GM23338 (cell line): ENCODE measurements around the gene GATAD2A. TPM values are rescaled to one million over a fixed set of nuclear protein-coding genes. Genes with fewer than 3 reads are reported as not detected.

ENCODE experiments used
- ATAC-seq: fragments of 200-7000 bp; cut with Tn5 transposase; 3 replicates; pipeline ENCODE4 v1.9.1; 2020
- DNase-seq: peaks from one replicate; pipeline ENCODE4 v3.0.0-alpha.2; 2015; ENCODE audit warnings: low spot score
- H2AFZ ChIP-seq: fragments of 200-600 bp; sonication (generic); 2 replicates; pipeline ENCODE4 v1.8.0; 2016; ENCODE audit warnings: antibody characterized with exemption, mild to moderate bottlenecking, moderate library complexity
- H3F3A ChIP-seq: fragments of 200-600 bp; sonication (generic); replicated peaks from 2 replicates; pipeline ENCODE4 v1.8.0; 2017; ENCODE audit warnings: antibody characterized with exemption, mixed run types, low read depth
- H3K27ac ChIP-seq: fragments of 200-600 bp; sonication (generic); 2 replicates; pipeline ENCODE4 v1.6.1; 2016; ENCODE audit warnings: low read depth
- H3K27me3 ChIP-seq: fragments of 200-600 bp; sonication (generic); 2 replicates; pipeline ENCODE4 v1.8.0; 2016; ENCODE audit warnings: mild to moderate bottlenecking, mixed run types, moderate library complexity; ENCODE audit not compliant: insufficient read depth
- H3K36me3 ChIP-seq: fragments of 200-600 bp; sonication (generic); 2 replicates; pipeline ENCODE4 v1.8.0; 2016; ENCODE audit warnings: mild to moderate bottlenecking; ENCODE audit not compliant: insufficient read depth
- H3K4me1 ChIP-seq: fragments of 200-600 bp; sonication (generic); 2 replicates; pipeline ENCODE4 v1.8.0; 2016; ENCODE audit warnings: mild to moderate bottlenecking, moderate library complexity; ENCODE audit not compliant: insufficient read depth
- H3K4me2 ChIP-seq: fragments of 200-600 bp; sonication (generic); 2 replicates; pipeline ENCODE4 v1.7.1; 2017; ENCODE audit warnings: mixed run types
- H3K4me3 ChIP-seq: fragments of 200-600 bp; sonication (generic); 2 replicates; pipeline ENCODE4 v1.6.1; 2016; ENCODE audit warnings: mixed run types
- H3K79me2 ChIP-seq: fragments of 200-600 bp; sonication (generic); replicated peaks from 2 replicates; pipeline ENCODE4 v1.8.0; 2017; ENCODE audit warnings: mild to moderate bottlenecking; ENCODE audit not compliant: insufficient read depth
- H3K9me2 ChIP-seq: fragments of 200-600 bp; sonication (generic); 2 replicates; pipeline ENCODE4 v1.8.0; 2017; ENCODE audit not compliant: insufficient read depth
- H4K20me1 ChIP-seq: fragments of 200-600 bp; sonication (generic); replicated peaks from 2 replicates; pipeline ENCODE4 v1.8.0; 2017; ENCODE audit warnings: mild to moderate bottlenecking; ENCODE audit not compliant: insufficient read depth
- H3K27ac Mint-ChIP-seq: 2 replicates; pipeline ENCODE4 v1.8.0; 2020; ENCODE audit warnings: inconsistent platforms, mild to moderate bottlenecking, moderate library complexity, mixed read lengths
- H3K27me3 Mint-ChIP-seq: 3 replicates; pipeline ENCODE4 v1.8.0; 2022; ENCODE audit warnings: low read depth, mild to moderate bottlenecking, moderate library complexity, mixed read lengths, inconsistent platforms; ENCODE audit not compliant: insufficient read depth, poor library complexity
- H3K36me3 Mint-ChIP-seq: 3 replicates; pipeline ENCODE4 v1.8.0; 2021; ENCODE audit warnings: low read depth, mild to moderate bottlenecking, inconsistent platforms, moderate library complexity, mixed read lengths
- H3K4me1 Mint-ChIP-seq: 3 replicates; pipeline ENCODE4 v1.8.0; 2020; ENCODE audit warnings: mild to moderate bottlenecking, inconsistent platforms, mixed read lengths
- H3K4me3 Mint-ChIP-seq: 3 replicates; pipeline ENCODE4 v1.8.0; 2021; ENCODE audit warnings: moderate library complexity, mild to moderate bottlenecking, inconsistent platforms, mixed read lengths
- H3K9me3 Mint-ChIP-seq: 3 replicates; pipeline ENCODE4 v1.8.0; 2020; ENCODE audit warnings: moderate library complexity, mild to moderate bottlenecking, inconsistent platforms, mixed read lengths
- CTCF ChIP-seq, 2 experiments: fragments of 200-600 bp in 1 of 2; sonication (generic) in 1 of 2; conservative IDR thresholded peaks; 2 replicates each; pipeline versions ENCODE4 v1.5.1 to v1.6.1; 2016 to 2017; ENCODE audit warnings: antibody characterized with exemption in 2 of 2, low read depth in 2 of 2, mild to moderate bottlenecking in 2 of 2, moderate library complexity in 1 of 2
- EZH2 ChIP-seq: fragments of 200-600 bp; sonication (generic); IDR thresholded peaks from one replicate; pipeline ENCODE4 v1.8.0; 2017; ENCODE audit warnings: antibody characterized with exemption, mild to moderate bottlenecking, low read depth; ENCODE audit not compliant: unreplicated experiment
- JUNB ChIP-seq: IDR thresholded peaks from one replicate; pipeline ENCODE4 v1.6.1; 2016; ENCODE audit warnings: antibody characterized with exemption; ENCODE audit not compliant: unreplicated experiment
- POLR2AphosphoS5 ChIP-seq: IDR thresholded peaks from 2 replicates; pipeline ENCODE4 v1.6.1; 2016; ENCODE audit warnings: antibody characterized with exemption, low read depth
- STAT1 ChIP-seq: IDR thresholded peaks from one replicate; pipeline ENCODE4 v1.6.1; 2016; ENCODE audit warnings: antibody characterized with exemption; ENCODE audit not compliant: unreplicated experiment
- polyA plus RNA-seq: library from polyadenylated mRNA; unstranded; fragments of >200 nt; fragmentation: Nextera tagmentation; extraction: Ambion mirVana; gene quantifications from 2 replicates; pipeline ENCODE4 v1.2.1, GENCODE V29; 2016
- total RNA-seq: library from RNA; depleted of rRNA; stranded (reverse); fragments of >200 nt; shearing (Covaris generic); gene quantifications from 2 replicates; pipeline ENCODE4 v1.2.3, GENCODE V29; 2014
- TF ChIP-seq, protein P1 (sequence below): IDR thresholded peaks from one replicate; pipeline ENCODE4 v1.6.1; 2018; ENCODE audit warnings: antibody characterized with exemption; ENCODE audit not compliant: unreplicated experiment
- TF ChIP-seq, protein P2 (sequence below): fragments of 250-450 bp; sonication (Bioruptor Pico); IDR thresholded peaks from 2 replicates; pipeline ENCODE4 v1.5.0; 2020; ENCODE audit warnings: mild to moderate bottlenecking, moderate library complexity

Gene GATAD2A
- total and polyA plus RNA-seq, 2 experiments from 2014 or later = 40.0 to 151 TPM

DNA sequence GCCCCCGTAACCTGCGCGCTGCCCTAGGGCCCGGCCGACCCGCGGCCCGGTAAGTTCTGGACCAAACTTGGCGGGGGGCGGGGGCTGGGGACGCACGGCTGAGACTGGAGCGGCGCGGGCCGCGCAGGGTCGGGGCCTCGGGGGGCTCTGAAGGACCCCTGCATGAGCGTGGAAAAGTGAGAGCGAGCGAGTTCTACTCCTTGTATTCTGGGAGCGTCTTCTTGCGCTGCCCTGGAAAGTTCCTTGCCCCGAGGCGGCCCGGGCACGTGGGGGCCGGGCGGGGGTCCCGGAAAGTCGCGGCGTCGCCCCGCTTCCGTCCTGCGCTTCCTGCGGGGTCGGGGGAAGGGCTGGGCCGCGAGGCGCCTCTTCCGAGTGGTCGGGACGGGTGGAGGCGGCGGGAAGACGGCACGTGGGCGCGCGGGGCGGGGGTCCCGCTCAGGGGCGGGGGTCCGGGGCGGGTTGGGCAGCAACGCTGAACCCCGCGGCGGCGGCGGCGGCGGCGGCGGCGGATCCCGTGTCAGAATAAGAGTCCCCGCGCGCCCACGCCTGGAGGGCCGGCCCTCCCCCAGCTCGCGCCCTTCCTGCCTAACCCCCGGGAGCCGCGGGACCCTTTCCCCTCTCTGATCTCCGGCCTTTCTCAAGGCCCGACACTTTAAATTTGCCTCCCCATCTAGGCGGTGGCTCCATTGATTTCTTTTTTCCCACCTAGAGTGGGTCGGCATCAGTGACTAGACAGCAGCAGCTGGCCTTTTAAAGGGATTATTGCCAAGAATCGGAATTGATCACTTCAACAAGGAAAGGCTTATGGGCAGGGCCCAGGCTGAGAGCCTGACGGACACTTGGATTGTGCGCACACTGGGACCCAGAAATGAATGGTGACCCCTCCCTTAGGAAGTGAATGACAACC lies 749 bp downstream of the GATAD2A start:
- Histone ChIP-seq H3K36me3 (no peaks in the 10 kb centered on the region), H4K20me1 (peaks cover 45% of the 10 kb centered on the region), H3K27me3 (no peaks in the 10 kb centered on the region), H3F3A (peaks cover 24% of the 10 kb centered on the region), H2AFZ (no peak overlapping the region), H3K4me1 (peaks cover 46% of the 10 kb centered on the region), H3K79me2 (peaks cover 72% of the 10 kb centered on the region), H3K27ac (peak overlapping the region; percentile 95), H3K4me3 (peak overlapping the region; percentile 100), H3K4me2 (peak overlapping the region; percentile 99), H3K9me2 (no peaks in the 10 kb centered on the region)
- TF ChIP-seq EZH2 (no peak), POLR2AphosphoS5 (no peak; the same call in 1 of the 2 replicates), STAT1 (no peak), JUNB (no peak), CTCF (conservative IDR thresholded peaks at IDR 0.05; ENCODE audit: low read depth in 2 of 2) (no peak)
- TF ChIP-seq, protein P1, sequence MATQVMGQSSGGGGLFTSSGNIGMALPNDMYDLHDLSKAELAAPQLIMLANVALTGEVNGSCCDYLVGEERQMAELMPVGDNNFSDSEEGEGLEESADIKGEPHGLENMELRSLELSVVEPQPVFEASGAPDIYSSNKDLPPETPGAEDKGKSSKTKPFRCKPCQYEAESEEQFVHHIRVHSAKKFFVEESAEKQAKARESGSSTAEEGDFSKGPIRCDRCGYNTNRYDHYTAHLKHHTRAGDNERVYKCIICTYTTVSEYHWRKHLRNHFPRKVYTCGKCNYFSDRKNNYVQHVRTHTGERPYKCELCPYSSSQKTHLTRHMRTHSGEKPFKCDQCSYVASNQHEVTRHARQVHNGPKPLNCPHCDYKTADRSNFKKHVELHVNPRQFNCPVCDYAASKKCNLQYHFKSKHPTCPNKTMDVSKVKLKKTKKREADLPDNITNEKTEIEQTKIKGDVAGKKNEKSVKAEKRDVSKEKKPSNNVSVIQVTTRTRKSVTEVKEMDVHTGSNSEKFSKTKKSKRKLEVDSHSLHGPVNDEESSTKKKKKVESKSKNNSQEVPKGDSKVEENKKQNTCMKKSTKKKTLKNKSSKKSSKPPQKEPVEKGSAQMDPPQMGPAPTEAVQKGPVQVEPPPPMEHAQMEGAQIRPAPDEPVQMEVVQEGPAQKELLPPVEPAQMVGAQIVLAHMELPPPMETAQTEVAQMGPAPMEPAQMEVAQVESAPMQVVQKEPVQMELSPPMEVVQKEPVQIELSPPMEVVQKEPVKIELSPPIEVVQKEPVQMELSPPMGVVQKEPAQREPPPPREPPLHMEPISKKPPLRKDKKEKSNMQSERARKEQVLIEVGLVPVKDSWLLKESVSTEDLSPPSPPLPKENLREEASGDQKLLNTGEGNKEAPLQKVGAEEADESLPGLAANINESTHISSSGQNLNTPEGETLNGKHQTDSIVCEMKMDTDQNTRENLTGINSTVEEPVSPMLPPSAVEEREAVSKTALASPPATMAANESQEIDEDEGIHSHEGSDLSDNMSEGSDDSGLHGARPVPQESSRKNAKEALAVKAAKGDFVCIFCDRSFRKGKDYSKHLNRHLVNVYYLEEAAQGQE = no peak
- TF ChIP-seq, protein P2, sequence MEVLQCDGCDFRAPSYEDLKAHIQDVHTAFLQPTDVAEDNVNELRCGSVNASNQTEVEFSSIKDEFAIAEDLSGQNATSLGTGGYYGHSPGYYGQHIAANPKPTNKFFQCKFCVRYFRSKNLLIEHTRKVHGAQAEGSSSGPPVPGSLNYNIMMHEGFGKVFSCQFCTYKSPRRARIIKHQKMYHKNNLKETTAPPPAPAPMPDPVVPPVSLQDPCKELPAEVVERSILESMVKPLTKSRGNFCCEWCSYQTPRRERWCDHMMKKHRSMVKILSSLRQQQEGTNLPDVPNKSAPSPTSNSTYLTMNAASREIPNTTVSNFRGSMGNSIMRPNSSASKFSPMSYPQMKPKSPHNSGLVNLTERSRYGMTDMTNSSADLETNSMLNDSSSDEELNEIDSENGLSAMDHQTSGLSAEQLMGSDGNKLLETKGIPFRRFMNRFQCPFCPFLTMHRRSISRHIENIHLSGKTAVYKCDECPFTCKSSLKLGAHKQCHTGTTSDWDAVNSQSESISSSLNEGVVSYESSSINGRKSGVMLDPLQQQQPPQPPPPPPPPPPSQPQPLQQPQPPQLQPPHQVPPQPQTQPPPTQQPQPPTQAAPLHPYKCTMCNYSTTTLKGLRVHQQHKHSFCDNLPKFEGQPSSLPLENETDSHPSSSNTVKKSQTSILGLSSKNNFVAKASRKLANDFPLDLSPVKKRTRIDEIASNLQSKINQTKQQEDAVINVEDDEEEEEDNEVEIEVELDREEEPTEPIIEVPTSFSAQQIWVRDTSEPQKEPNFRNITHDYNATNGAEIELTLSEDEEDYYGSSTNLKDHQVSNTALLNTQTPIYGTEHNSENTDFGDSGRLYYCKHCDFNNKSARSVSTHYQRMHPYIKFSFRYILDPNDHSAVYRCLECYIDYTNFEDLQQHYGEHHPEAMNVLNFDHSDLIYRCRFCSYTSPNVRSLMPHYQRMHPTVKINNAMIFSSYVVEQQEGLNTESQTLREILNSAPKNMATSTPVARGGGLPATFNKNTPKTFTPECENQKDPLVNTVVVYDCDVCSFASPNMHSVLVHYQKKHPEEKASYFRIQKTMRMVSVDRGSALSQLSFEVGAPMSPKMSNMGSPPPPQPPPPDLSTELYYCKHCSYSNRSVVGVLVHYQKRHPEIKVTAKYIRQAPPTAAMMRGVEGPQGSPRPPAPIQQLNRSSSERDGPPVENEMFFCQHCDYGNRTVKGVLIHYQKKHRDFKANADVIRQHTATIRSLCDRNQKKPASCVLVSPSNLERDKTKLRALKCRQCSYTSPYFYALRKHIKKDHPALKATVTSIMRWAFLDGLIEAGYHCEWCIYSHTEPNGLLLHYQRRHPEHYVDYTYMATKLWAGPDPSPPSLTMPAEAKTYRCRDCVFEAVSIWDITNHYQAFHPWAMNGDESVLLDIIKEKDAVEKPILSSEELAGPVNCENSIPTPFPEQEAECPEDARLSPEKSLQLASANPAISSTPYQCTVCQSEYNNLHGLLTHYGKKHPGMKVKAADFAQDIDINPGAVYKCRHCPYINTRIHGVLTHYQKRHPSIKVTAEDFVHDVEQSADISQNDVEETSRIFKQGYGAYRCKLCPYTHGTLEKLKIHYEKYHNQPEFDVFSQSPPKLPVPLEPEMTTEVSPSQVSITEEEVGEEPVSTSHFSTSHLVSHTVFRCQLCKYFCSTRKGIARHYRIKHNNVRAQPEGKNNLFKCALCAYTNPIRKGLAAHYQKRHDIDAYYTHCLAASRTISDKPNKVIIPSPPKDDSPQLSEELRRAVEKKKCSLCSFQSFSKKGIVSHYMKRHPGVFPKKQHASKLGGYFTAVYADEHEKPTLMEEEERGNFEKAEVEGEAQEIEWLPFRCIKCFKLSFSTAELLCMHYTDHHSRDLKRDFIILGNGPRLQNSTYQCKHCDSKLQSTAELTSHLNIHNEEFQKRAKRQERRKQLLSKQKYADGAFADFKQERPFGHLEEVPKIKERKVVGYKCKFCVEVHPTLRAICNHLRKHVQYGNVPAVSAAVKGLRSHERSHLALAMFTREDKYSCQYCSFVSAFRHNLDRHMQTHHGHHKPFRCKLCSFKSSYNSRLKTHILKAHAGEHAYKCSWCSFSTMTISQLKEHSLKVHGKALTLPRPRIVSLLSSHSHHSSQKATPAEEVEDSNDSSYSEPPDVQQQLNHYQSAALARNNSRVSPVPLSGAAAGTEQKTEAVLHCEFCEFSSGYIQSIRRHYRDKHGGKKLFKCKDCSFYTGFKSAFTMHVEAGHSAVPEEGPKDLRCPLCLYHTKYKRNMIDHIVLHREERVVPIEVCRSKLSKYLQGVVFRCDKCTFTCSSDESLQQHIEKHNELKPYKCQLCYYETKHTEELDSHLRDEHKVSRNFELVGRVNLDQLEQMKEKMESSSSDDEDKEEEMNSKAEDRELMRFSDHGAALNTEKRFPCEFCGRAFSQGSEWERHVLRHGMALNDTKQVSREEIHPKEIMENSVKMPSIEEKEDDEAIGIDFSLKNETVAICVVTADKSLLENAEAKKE (CRISPR knock-in tag) = no peak
- ATAC-seq (peak; percentile 26), DNase-seq (peak; percentile 83)
- peak overlapping the region; percentile 88 for H3K27ac Mint-ChIP-seq
- H3K9me3 Mint-ChIP-seq = no peaks in the 10 kb centered on the region
- H3K4me1 Mint-ChIP-seq = peaks cover 53% of the 10 kb centered on the region
- H3K36me3 Mint-ChIP-seq = no peaks in the 10 kb centered on the region; the same call in 2 of the 3 replicates
- peaks cover 19% of the 10 kb centered on the region for H3K27me3 Mint-ChIP-seq
- H3K4me3 Mint-ChIP-seq = peak overlapping the region; percentile 95
